Gastrocnemius medialis (tissue), 4 donors: Measurements from ENCODE around the gene TARS3.

Experiments used
- POLR2A ChIP-seq, 2 donors: fragments of 450-650 bp; IDR thresholded peaks; one replicate each; pipeline ENCODE4 v1.6.1; 2017; ENCODE audit warnings: antibody characterized with exemption in 2 of 2, mild to moderate bottlenecking in 2 of 2, moderate library complexity in 2 of 2
- TF ChIP-seq, protein P1 (sequence below), 5 experiments: fragments of 450-650 bp in 3 of 5; fragments of 200-600 bp in 2 of 5; sonication (generic) in 2 of 5; IDR thresholded peaks in 4 of 5; conservative IDR thresholded peaks in 1 of 5; 1 replicate in 4 of 5; 2 replicates in 1 of 5; pipeline ENCODE4 v1.5.1; 2016 to 2019; ENCODE audit warnings: antibody characterized with exemption in 5 of 5, mild to moderate bottlenecking in 3 of 5, moderate library complexity in 3 of 5

DNA sequence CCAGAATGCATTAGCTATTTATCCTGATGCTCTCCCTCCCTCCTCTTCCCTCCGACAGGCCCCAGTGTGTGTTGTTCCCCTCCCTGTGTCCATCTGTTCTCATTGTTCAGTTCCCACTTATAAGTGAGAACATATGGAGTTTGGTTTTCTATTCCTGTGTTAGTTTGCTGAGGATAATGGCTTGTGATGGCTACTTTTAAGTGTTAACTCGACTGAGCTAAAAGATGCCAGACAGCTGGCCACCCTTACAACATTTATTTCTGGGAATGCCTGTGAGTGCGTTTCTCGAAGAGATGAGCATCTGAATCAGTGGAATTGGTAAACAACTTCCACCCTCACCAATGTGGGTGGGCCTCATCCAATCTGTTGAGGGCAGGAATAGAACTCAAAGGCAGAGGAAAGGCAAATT is 47.3 kb downstream of the TARS3 start:
- TF ChIP-seq, protein P1, sequence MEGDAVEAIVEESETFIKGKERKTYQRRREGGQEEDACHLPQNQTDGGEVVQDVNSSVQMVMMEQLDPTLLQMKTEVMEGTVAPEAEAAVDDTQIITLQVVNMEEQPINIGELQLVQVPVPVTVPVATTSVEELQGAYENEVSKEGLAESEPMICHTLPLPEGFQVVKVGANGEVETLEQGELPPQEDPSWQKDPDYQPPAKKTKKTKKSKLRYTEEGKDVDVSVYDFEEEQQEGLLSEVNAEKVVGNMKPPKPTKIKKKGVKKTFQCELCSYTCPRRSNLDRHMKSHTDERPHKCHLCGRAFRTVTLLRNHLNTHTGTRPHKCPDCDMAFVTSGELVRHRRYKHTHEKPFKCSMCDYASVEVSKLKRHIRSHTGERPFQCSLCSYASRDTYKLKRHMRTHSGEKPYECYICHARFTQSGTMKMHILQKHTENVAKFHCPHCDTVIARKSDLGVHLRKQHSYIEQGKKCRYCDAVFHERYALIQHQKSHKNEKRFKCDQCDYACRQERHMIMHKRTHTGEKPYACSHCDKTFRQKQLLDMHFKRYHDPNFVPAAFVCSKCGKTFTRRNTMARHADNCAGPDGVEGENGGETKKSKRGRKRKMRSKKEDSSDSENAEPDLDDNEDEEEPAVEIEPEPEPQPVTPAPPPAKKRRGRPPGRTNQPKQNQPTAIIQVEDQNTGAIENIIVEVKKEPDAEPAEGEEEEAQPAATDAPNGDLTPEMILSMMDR (IDR thresholded peaks at IDR 0.05 in 4 of 5, conservative IDR thresholded peaks at IDR 0.05 in 1 of 5) = no peak
- TF ChIP-seq POLR2A (IDR thresholded peaks at IDR 0.05) = no peak
